SK-N-MC (cell line): ENCODE measurements around the gene CABP2.

ENCODE experiments used
- EZH2 ChIP-seq: fragments of 200-600 bp; sonication (generic); IDR thresholded peaks from one replicate; pipeline ENCODE4 v1.6.1; 2017; ENCODE audit warnings: antibody characterized with exemption
- POLR2AphosphoS5 ChIP-seq: IDR thresholded peaks from 2 replicates; pipeline ENCODE4 v1.6.1; 2012; ENCODE audit warnings: mild to moderate bottlenecking, low read depth, low read length, borderline replicate concordance

GRCh38 chr11:67482275-67482826 is 40.9 kb downstream of the CABP2 start:
- no peak for TF ChIP-seq POLR2AphosphoS5
- TF ChIP-seq EZH2, result no peak
